ENCODE measurements around the gene BCR.

GRCh38 chr22:23288301-23289129 lies 108.2 kb downstream of the BCR start:
- no peak for TF ChIP-seq CTCF (IDR thresholded peaks at IDR 0.05; ENCODE audit: poor library complexity, severe bottlenecking)
- TF ChIP-seq EP300 (conservative IDR thresholded peaks at IDR 0.05; ENCODE audit: poor library complexity, severe bottlenecking), result no peak
- TF ChIP-seq, protein P1, sequence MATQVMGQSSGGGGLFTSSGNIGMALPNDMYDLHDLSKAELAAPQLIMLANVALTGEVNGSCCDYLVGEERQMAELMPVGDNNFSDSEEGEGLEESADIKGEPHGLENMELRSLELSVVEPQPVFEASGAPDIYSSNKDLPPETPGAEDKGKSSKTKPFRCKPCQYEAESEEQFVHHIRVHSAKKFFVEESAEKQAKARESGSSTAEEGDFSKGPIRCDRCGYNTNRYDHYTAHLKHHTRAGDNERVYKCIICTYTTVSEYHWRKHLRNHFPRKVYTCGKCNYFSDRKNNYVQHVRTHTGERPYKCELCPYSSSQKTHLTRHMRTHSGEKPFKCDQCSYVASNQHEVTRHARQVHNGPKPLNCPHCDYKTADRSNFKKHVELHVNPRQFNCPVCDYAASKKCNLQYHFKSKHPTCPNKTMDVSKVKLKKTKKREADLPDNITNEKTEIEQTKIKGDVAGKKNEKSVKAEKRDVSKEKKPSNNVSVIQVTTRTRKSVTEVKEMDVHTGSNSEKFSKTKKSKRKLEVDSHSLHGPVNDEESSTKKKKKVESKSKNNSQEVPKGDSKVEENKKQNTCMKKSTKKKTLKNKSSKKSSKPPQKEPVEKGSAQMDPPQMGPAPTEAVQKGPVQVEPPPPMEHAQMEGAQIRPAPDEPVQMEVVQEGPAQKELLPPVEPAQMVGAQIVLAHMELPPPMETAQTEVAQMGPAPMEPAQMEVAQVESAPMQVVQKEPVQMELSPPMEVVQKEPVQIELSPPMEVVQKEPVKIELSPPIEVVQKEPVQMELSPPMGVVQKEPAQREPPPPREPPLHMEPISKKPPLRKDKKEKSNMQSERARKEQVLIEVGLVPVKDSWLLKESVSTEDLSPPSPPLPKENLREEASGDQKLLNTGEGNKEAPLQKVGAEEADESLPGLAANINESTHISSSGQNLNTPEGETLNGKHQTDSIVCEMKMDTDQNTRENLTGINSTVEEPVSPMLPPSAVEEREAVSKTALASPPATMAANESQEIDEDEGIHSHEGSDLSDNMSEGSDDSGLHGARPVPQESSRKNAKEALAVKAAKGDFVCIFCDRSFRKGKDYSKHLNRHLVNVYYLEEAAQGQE (IDR thresholded peaks at IDR 0.05; ENCODE audit: borderline replicate concordance), result no peak
- TF ChIP-seq POLR2AphosphoS5 (IDR thresholded peaks at IDR 0.05), result no peak
- no peak for TF ChIP-seq EZH2 (IDR thresholded peaks at IDR 0.05; ENCODE audit: borderline replicate concordance, insufficient read depth, low read length, poor library complexity, severe bottlenecking)
- no peak for TF ChIP-seq TAF1 (IDR thresholded peaks at IDR 0.05; ENCODE audit: low read depth)
